ENCODE data around the gene NCOA3.
"Not testable (repeated sequence)": the region's sequence is repeated elsewhere in the genome, so short reads cannot be mapped to it uniquely, and the experiment has no call there.

GRCh38 chr20:47580686-47581085, 79.0 kb downstream of the NCOA3 start:
- not testable (repeated sequence) for TF ChIP-seq POLR2A (IDR thresholded peaks at IDR 0.05; ENCODE audit: low read length); GATA1 (IDR thresholded peaks at IDR 0.05; ENCODE audit: low read depth, low read length)
